VCaP (cell line): ENCODE measurements around the gene CCDC28A.

ENCODE experiments used
- H3K27ac ChIP-seq: fragments of 450-650 bp; 2 replicates; pipeline ENCODE4 v1.5.1; 2017
- CTCF ChIP-seq: fragments of 450-650 bp; conservative IDR thresholded peaks from 2 replicates; pipeline ENCODE4 v1.5.1; 2017; ENCODE audit warnings: mild to moderate bottlenecking, moderate library complexity

Gene CCDC28A

GRCh38 chr6:138809677-138810076, 36.1 kb downstream of the CCDC28A start:
- H3K27ac ChIP-seq = no peak overlapping the region
- TF ChIP-seq CTCF = no peak

- no peak for TF ChIP-seq CTCF
- H3K27ac ChIP-seq = no peak overlapping the region
Measured at GRCh38 chr6:138811866-138812265, 38.3 kb downstream of the CCDC28A start.

GRCh38 chr6:138814179-138814834, 40.7 kb downstream of the CCDC28A start:
- peak overlapping the region; percentile 67 for H3K27ac ChIP-seq

GRCh38 chr6:138815221-138815620, 41.7 kb downstream of the CCDC28A start:
- H3K27ac ChIP-seq = peak overlapping the region; percentile 67
- no peak for TF ChIP-seq CTCF

More at GRCh38 chr6:138814179-138814834, 40.7 kb downstream of the CCDC28A start:
- TF ChIP-seq CTCF = no peak

- peak overlapping the region; percentile 93 for H3K27ac ChIP-seq
- TF ChIP-seq CTCF = peak; percentile 86
Measured at GRCh38 chr6:138815797-138816528, 42.4 kb downstream of the CCDC28A start.

GRCh38 chr6:138817799-138818198, 44.2 kb downstream of the CCDC28A start:
- H3K27ac ChIP-seq = peak overlapping the region; percentile 93
- TF ChIP-seq CTCF = no peak

GRCh38 chr6:138818496-138819194, 45.1 kb downstream of the CCDC28A start:
- H3K27ac ChIP-seq = peak overlapping the region; percentile 93

More at GRCh38 chr6:138818496-138819194, 45.1 kb downstream of the CCDC28A start:
- no peak for TF ChIP-seq CTCF
